ENCODE measurements around the gene EPHB1.

GRCh38 chr3:135012101-135012500 lies 217.0 kb downstream of the EPHB1 start:
- TF ChIP-seq POLR2A (IDR thresholded peaks at IDR 0.05) (no peak), CTCF (IDR thresholded peaks at IDR 0.05) (no peak)

Measured in thyroid gland (tissue), 4 donors.